Thyroid gland (tissue), 4 donors: Measurements from ENCODE around the gene ARMC9. TPM values are rescaled to one million over a fixed set of nuclear protein-coding genes. Genes with fewer than 3 reads are reported as not detected.

Experiments used
- DNase-seq, 2 donors: peaks; one replicate each; pipeline ENCODE4 v3.0.0-alpha.2; 2019
- H3K27ac ChIP-seq, 3 donors: fragments of 200-600 bp; sonication (generic); 1 replicate in 2 of 3; 2 replicates in 1 of 3; pipeline ENCODE4 v1.5.1; 2016 to 2019; ENCODE audit warnings: mild to moderate bottlenecking in 1 of 3, moderate library complexity in 1 of 3
- H3K27me3 ChIP-seq: fragments of 200-600 bp; sonication (generic); one replicate; pipeline ENCODE4 v1.5.1; 2019
- H3K36me3 ChIP-seq, 2 donors: fragments of 200-600 bp; sonication (generic); one replicate each; pipeline ENCODE4 v1.5.1; 2016 to 2019
- H3K4me1 ChIP-seq, 2 donors: fragments of 200-600 bp; sonication (generic); one replicate each; pipeline ENCODE4 v1.5.1; 2017 to 2019
- H3K4me3 ChIP-seq, 3 donors: fragments of 200-600 bp; sonication (generic); replicated peaks in 1 of 3; 1 replicate in 2 of 3; 2 replicates in 1 of 3; pipeline ENCODE4 v1.5.1; 2016; ENCODE audit warnings: mild to moderate bottlenecking in 1 of 3
- H3K9me3 ChIP-seq: fragments of 200-600 bp; sonication (generic); one replicate; pipeline ENCODE4 v1.5.1; 2017
- CTCF ChIP-seq, 6 experiments: fragments of 200-600 bp in 3 of 6; fragments of 450-650 bp in 3 of 6; sonication (generic) in 3 of 6; IDR thresholded peaks; one replicate each; pipeline ENCODE4 v1.5.1; 2016 to 2019; ENCODE audit warnings: antibody characterized with exemption in 6 of 6, mild to moderate bottlenecking in 2 of 6, inconsistent platforms in 1 of 6, moderate library complexity in 1 of 6
- POLR2A ChIP-seq, 2 donors: fragments of 450-650 bp; IDR thresholded peaks; one replicate each; pipeline ENCODE4 v1.6.1; 2017; ENCODE audit warnings: antibody characterized with exemption in 2 of 2, mild to moderate bottlenecking in 2 of 2, moderate library complexity in 1 of 2
- WGBS, 2 donors: methylation state at CpG; one replicate each; pipeline ENCODE4 v1.1.5; 2017; 5-methylcytosine and 5-hydroxymethylcytosine counted together
- intact Hi-C: fragments of 100-400 bp; cut with DNase I; formaldehyde crosslinking; loops from one replicate; pipeline ENCODE4 v1.15.1; 2023
- total RNA-seq, 4 donors: library from RNA; depleted of rRNA; stranded (reverse); fragments of >200 nt; gene quantifications; one replicate each; pipeline ENCODE4 v1.2.3, GENCODE V29; 2016

ARMC9 gene
- total RNA-seq, 4 donors from 2014 or later, result 20.3 to 30.7 (median 28.0) TPM

GRCh38 chr2:231321021-231321420, 122.6 kb downstream of the ARMC9 start:
- intact Hi-C loops, result no loop called here
- TF ChIP-seq POLR2A (IDR thresholded peaks at IDR 0.05) (no peak), CTCF (IDR thresholded peaks at IDR 0.05) (no peak)
- Histone ChIP-seq H3K4me3 (no peak overlapping the region), H3K36me3 (no peaks in the 10 kb centered on the region), H3K9me3 (no peaks in the 10 kb centered on the region), H3K4me1 (no peaks in the 10 kb centered on the region), H3K27ac (no peak overlapping the region), H3K27me3 (no peaks in the 10 kb centered on the region)
- WGBS, 2 donors, result 75 to 76% methylated on average over 7 of the region's 7 CpGs
- no peak for DNase-seq

DNA sequence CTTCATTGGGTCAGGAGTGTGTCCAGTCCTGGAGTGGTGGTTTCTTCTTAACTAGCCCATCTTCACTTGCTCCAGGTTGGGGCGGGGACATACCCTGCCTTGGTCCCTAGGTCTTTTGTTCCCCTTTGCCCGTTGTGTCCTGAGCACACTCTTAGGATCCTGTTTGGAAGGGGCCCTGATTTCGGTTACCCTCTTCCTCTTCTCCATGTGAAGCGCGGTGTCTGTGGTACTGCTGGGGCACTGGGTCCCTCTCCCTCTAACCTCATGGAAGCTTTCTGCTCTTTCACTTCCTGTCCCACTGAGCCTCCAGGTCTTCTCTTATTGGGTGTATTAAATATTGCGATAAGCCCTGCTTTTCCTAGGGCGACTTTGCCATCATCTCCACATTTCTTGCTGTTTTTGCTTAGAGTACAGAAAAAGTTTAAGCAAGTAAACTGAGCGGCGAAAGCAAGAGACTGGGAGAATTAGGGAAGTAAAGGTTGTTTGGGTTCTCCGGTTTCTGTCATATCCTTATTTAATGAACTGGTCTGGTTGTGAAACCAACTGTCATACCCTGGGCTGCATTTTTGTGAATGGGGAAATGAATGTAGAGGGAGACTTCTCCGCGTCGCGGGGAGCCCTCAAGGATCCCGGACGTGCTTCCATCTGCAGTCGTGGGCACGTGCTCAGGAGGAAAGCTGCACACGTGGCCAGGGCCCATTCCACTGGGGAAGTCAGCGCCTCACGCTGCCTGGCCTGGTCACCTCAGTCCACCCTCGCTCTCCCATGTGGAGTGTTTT, 123.3 kb downstream of the ARMC9 start:
- Histone ChIP-seq H3K27ac (no peak overlapping the region), H3K4me3 (no peak overlapping the region), H3K9me3 (no peaks in the 10 kb centered on the region), H3K27me3 (no peaks in the 10 kb centered on the region), H3K4me1 (no peaks in the 10 kb centered on the region), H3K36me3 (no peaks in the 10 kb centered on the region)
- WGBS, 2 donors, result 84 to 90% methylated on average over 22 of the region's 22 CpGs
- intact Hi-C loops, result no loop called here
- no peak for DNase-seq
- no peak for TF ChIP-seq CTCF (IDR thresholded peaks at IDR 0.05)

DNA sequence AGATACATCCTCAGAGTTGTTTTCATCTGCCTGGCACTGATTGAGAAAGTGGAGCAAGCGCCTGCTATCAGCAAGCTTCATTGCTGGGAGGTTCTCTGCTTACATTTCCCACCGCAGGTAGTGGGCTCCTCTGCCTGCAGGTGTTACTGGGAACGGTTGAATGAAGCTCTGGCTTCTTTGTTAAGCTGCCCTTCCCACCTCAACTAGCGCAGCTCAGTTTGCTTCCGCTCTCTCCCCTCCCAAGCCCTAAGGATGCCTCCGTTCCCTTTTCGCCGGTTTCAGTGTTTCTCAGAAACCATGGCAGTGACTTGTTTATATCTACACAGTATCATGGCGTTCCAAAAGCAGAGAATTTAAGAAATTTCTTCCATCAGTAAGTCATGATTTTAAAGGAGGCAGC, 124.9 kb downstream of the ARMC9 start:
- DNase-seq, result no peak
- WGBS, 2 donors, result 91 to 94% methylated on average over 9 of the region's 9 CpGs
- Histone ChIP-seq H3K9me3 (no peaks in the 10 kb centered on the region), H3K36me3 (no peaks in the 10 kb centered on the region), H3K4me3 (no peak overlapping the region), H3K27me3 (no peaks in the 10 kb centered on the region), H3K27ac (no peak overlapping the region), H3K4me1 (no peaks in the 10 kb centered on the region)
- intact Hi-C loops, result no loop called here
- no peak for TF ChIP-seq POLR2A (IDR thresholded peaks at IDR 0.05)

GRCh38 chr2:231325826-231326225, 127.4 kb downstream of the ARMC9 start:
- intact Hi-C loops, result no loop called here
- no peaks in the 10 kb centered on the region for H3K9me3 ChIP-seq
- no peak overlapping the region for H3K27ac ChIP-seq
- no peaks in the 10 kb centered on the region for H3K4me1 ChIP-seq
- TF ChIP-seq POLR2A (IDR thresholded peaks at IDR 0.05) (no peak), CTCF (IDR thresholded peaks at IDR 0.05) (no peak)
- WGBS, 2 donors, result 83 to 100% methylated on average over 1 to 2 of the region's 2 CpGs
- H3K36me3 ChIP-seq, result no peaks in the 10 kb centered on the region
- no peak for DNase-seq
- no peaks in the 10 kb centered on the region for H3K27me3 ChIP-seq
- H3K4me3 ChIP-seq, result no peak overlapping the region

GRCh38 chr2:231326404-231326803, 128.0 kb downstream of the ARMC9 start:
- TF ChIP-seq POLR2A (IDR thresholded peaks at IDR 0.05) (no peak), CTCF (IDR thresholded peaks at IDR 0.05) (no peak)
- H3K27ac ChIP-seq, result no peak overlapping the region
- H3K36me3 ChIP-seq, result no peaks in the 10 kb centered on the region
- H3K27me3 ChIP-seq, result no peaks in the 10 kb centered on the region
- WGBS, 2 donors, result 92 to 95% methylated on average over 3 of the region's 3 CpGs
- no peak for DNase-seq
- no peaks in the 10 kb centered on the region for H3K4me1 ChIP-seq
- no peak overlapping the region for H3K4me3 ChIP-seq
- no peaks in the 10 kb centered on the region for H3K9me3 ChIP-seq
- intact Hi-C loops, result no loop called here
